Keratinocyte (primary cell): Measurements from ENCODE around the gene KIAA1217. TPM values are rescaled to one million over a fixed set of nuclear protein-coding genes. Genes with fewer than 3 reads are reported as not detected.

ENCODE experiments used
- DNase-seq: peaks from one replicate; pipeline ENCODE4 v3.0.0-alpha.2; 2011; ENCODE audit warnings: low read depth, missing footprints, low spot score
- FAIRE-seq: peaks from 2 replicates; lab custom pipeline; 2011; peaks lifted over from hg19 to GRCh38; lab: Jason Lieb, UNC
- H2AFZ ChIP-seq: 2 replicates; pipeline ENCODE4 v1.6.0; 2012; ENCODE audit warnings: low read length, control low read depth, inconsistent platforms; ENCODE audit not compliant: control insufficient read depth
- H3K27ac ChIP-seq: 2 replicates; pipeline ENCODE4 v1.5.1; 2011; ENCODE audit warnings: low read length; ENCODE audit not compliant: control insufficient read depth, insufficient read depth
- H3K27me3 ChIP-seq: 3 replicates; pipeline ENCODE4 v1.6.0; 2011; ENCODE audit warnings: low read length; ENCODE audit not compliant: control insufficient read depth, insufficient read depth; ENCODE audit errors: extremely low read depth
- H3K36me3 ChIP-seq, 2 experiments: 2 replicates in 1 of 2; 3 replicates in 1 of 2; pipeline ENCODE4 v1.5.1; 2011; ENCODE audit warnings: low read length in 2 of 2, mild to moderate bottlenecking in 1 of 2; ENCODE audit not compliant: control insufficient read depth in 2 of 2, insufficient read depth in 2 of 2; ENCODE audit errors: extremely low read depth in 1 of 2
- H3K4me1 ChIP-seq: 3 replicates; pipeline ENCODE4 v1.5.1; 2011; ENCODE audit warnings: low read length; ENCODE audit not compliant: control insufficient read depth, insufficient read depth; ENCODE audit errors: extremely low read depth
- H3K4me2 ChIP-seq: 3 replicates; pipeline ENCODE4 v1.6.0; 2011; ENCODE audit warnings: low read depth, low read length; ENCODE audit not compliant: control insufficient read depth, insufficient read depth; ENCODE audit errors: extremely low read depth
- H3K4me3 ChIP-seq, 3 experiments: fragments of 200-600 bp in 1 of 3; sonication (generic) in 1 of 3; 2 replicates in 2 of 3; 3 replicates in 1 of 3; pipeline ENCODE4 v1.5.1; 2011 to 2016; ENCODE audit warnings: low read length in 3 of 3, mild to moderate bottlenecking in 3 of 3, control low read depth in 2 of 3, inconsistent platforms in 1 of 3, low read depth in 1 of 3, mixed read lengths in 1 of 3, mixed run types in 1 of 3, moderate library complexity in 1 of 3; ENCODE audit not compliant: control insufficient read depth in 2 of 3, insufficient read depth in 2 of 3; ENCODE audit errors: extremely low read depth in 1 of 3
- H3K79me2 ChIP-seq: 2 replicates; pipeline ENCODE4 v1.6.0; 2012; ENCODE audit warnings: low read length; ENCODE audit not compliant: control insufficient read depth, insufficient read depth
- H3K9ac ChIP-seq: 3 replicates; pipeline ENCODE4 v1.6.0; 2011; ENCODE audit warnings: low read length; ENCODE audit not compliant: control insufficient read depth, insufficient read depth; ENCODE audit errors: extremely low read depth
- H3K9me1 ChIP-seq: 3 replicates; pipeline ENCODE4 v1.6.0; 2011; ENCODE audit warnings: low read length; ENCODE audit not compliant: control insufficient read depth, insufficient read depth; ENCODE audit errors: extremely low read depth
- H3K9me3 ChIP-seq: 2 replicates; pipeline ENCODE4 v1.5.1; 2012; ENCODE audit warnings: low read depth, low read length; ENCODE audit not compliant: control insufficient read depth
- H4K20me1 ChIP-seq: 3 replicates; pipeline ENCODE4 v1.6.0; 2011; ENCODE audit warnings: low read length; ENCODE audit not compliant: control insufficient read depth, insufficient read depth; ENCODE audit errors: extremely low read depth
- CTCF ChIP-seq, 3 experiments: IDR thresholded peaks in 1 of 3; conservative IDR thresholded peaks in 1 of 3; optimal IDR thresholded peaks in 1 of 3; 2 replicates in 2 of 3; 3 replicates in 1 of 3; pipeline versions ENCODE3 to v1.5.1; 2011; ENCODE audit warnings: low read length in 3 of 3, mild to moderate bottlenecking in 3 of 3, moderate library complexity in 2 of 3, control low read depth in 1 of 3, inconsistent platforms in 1 of 3; ENCODE audit not compliant: insufficient read depth in 2 of 3; ENCODE audit errors: extremely low read depth in 1 of 3
- EZH2 ChIP-seq: IDR thresholded peaks from one replicate; pipeline ENCODE4 v1.6.1; 2012; ENCODE audit warnings: inconsistent platforms, mild to moderate bottlenecking, low read length, moderate library complexity
- dilution Hi-C: fragments of 300-500 bp; cut with MboI; formaldehyde crosslinking; loops from one replicate; pipeline ENCODE4 v1.7.0; 2020; ENCODE audit warnings: low sequenced_read_pairs; ENCODE audit not compliant: extremely low pct_ligation_motif_present
- polyA plus RNA-seq, 5 experiments: library from polyadenylated mRNA; depleted of rRNA in 3 of 5; stranded (reverse) in 3 of 5; stranded (forward) in 1 of 5; unstranded in 1 of 5; fragments of >200 nt; gene quantifications; 1 replicate in 1 of 5; 2 replicates in 3 of 5; 3 replicates in 1 of 5; pipeline versions ENCODE4 v1.2.1 to v1.2.3, GENCODE V29; 2011 to 2012; ENCODE audit warnings: missing spikeins in 2 of 5, low read depth in 1 of 5, low replicate concordance in 1 of 5

Gene KIAA1217
- polyA plus RNA-seq, 1 donor (not counting 4 experiments of a cell fraction or from before 2014, with no cell fraction given): 10.4 TPM

- TF ChIP-seq CTCF (optimal IDR thresholded peaks at IDR 0.05 in 1 of 3, IDR thresholded peaks at IDR 0.05 in 1 of 3, conservative IDR thresholded peaks at IDR 0.05 in 1 of 3; ENCODE audit: extremely low read depth in 1 of 3, insufficient read depth in 2 of 3, low read length in 3 of 3) (no peak), EZH2 (no peak)
- no peaks in the 10 kb centered on the region for H4K20me1 ChIP-seq
- H2AFZ ChIP-seq: no peak overlapping the region
- H3K9me3 ChIP-seq: no peaks in the 10 kb centered on the region
- peaks cover 8% of the 10 kb centered on the region for H3K4me1 ChIP-seq
- dilution Hi-C loops: no loop called here
- H3K27ac ChIP-seq: no peak overlapping the region
- H3K9ac ChIP-seq: no peak overlapping the region
- H3K36me3 ChIP-seq: no peaks in the 10 kb centered on the region
- H3K27me3 ChIP-seq: no peaks in the 10 kb centered on the region
- no peaks in the 10 kb centered on the region for H3K9me1 ChIP-seq
- no peak for FAIRE-seq
- DNase-seq: no peak
- H3K4me3 ChIP-seq: no peak overlapping the region
- H3K4me2 ChIP-seq: no peak overlapping the region
- H3K79me2 ChIP-seq: no peaks in the 10 kb centered on the region
These were observed 38.7 kb upstream of the KIAA1217 start for GRCh38 chr10:24170199-24170598.

- no peaks in the 10 kb centered on the region for H3K9me3 ChIP-seq
- no peak for DNase-seq
- FAIRE-seq: no peak
- H3K36me3 ChIP-seq: no peaks in the 10 kb centered on the region
- no peak overlapping the region for H3K4me2 ChIP-seq
- no peaks in the 10 kb centered on the region for H4K20me1 ChIP-seq
- H3K4me1 ChIP-seq: peaks cover 8% of the 10 kb centered on the region
- no peak overlapping the region for H3K4me3 ChIP-seq
- no peaks in the 10 kb centered on the region for H3K9me1 ChIP-seq
- no peak overlapping the region for H3K27ac ChIP-seq
- no peaks in the 10 kb centered on the region for H3K27me3 ChIP-seq
- H3K9ac ChIP-seq: no peak overlapping the region
- no peak overlapping the region for H2AFZ ChIP-seq
- TF ChIP-seq CTCF (optimal IDR thresholded peaks at IDR 0.05 in 1 of 3, IDR thresholded peaks at IDR 0.05 in 1 of 3, conservative IDR thresholded peaks at IDR 0.05 in 1 of 3; ENCODE audit: extremely low read depth in 1 of 3, insufficient read depth in 2 of 3, low read length in 3 of 3) (no peak), EZH2 (no peak)
- dilution Hi-C loops: no loop called here
- H3K79me2 ChIP-seq: no peaks in the 10 kb centered on the region
These were observed 36.0 kb upstream of the KIAA1217 start for GRCh38 chr10:24172909-24173308.
